Mesendoderm (in vitro differentiated cells): Measurements from ENCODE around the gene MRPS26.
"Not testable (repeated sequence)": the region's sequence is repeated elsewhere in the genome, so short reads cannot be mapped to it uniquely, and the experiment has no call there.

Experiments used
- DNase-seq: peaks from one replicate; pipeline ENCODE4 v3.0.0; 2013
- H2AK5ac ChIP-seq: 2 replicates; pipeline ENCODE4 v1.6.1; 2013; ENCODE audit warnings: low read length, inconsistent platforms
- H2BK120ac ChIP-seq: 2 replicates; pipeline ENCODE4 v1.6.1; 2013; ENCODE audit warnings: low read depth, mild to moderate bottlenecking, low read length, moderate library complexity, mixed read lengths
- H2BK15ac ChIP-seq: replicated peaks from 2 replicates; pipeline ENCODE4 v1.6.1; 2013; ENCODE audit warnings: low read depth, mild to moderate bottlenecking, moderate library complexity
- H2BK5ac ChIP-seq: 2 replicates; pipeline ENCODE4 v1.6.1; 2013; ENCODE audit warnings: low read length, inconsistent platforms
- H3K18ac ChIP-seq: 2 replicates; pipeline ENCODE4 v1.6.1; 2013; ENCODE audit warnings: mild to moderate bottlenecking, low read length, mixed read lengths
- H3K23ac ChIP-seq: one replicate; pipeline ENCODE4 v1.6.1; 2013; ENCODE audit warnings: low read length
- H3K27ac ChIP-seq: 2 replicates; pipeline ENCODE4 v1.5.1; 2013; ENCODE audit warnings: low read depth, mild to moderate bottlenecking, inconsistent platforms, low read length, moderate library complexity
- H3K27me3 ChIP-seq: 2 replicates; pipeline ENCODE4 v1.6.1; 2013; ENCODE audit warnings: low read length, control low read depth, mild to moderate bottlenecking, inconsistent platforms; ENCODE audit not compliant: insufficient read depth, poor library complexity
- H3K36me3 ChIP-seq: 2 replicates; pipeline ENCODE4 v1.6.1; 2013; ENCODE audit warnings: low read length, inconsistent platforms; ENCODE audit not compliant: control insufficient read depth, insufficient read depth
- H3K4ac ChIP-seq: one replicate; pipeline ENCODE4 v1.6.1; 2013; ENCODE audit warnings: low read depth, mild to moderate bottlenecking, low read length, moderate library complexity
- H3K4me1 ChIP-seq: 2 replicates; pipeline ENCODE4 v1.6.1; 2013; ENCODE audit warnings: low read depth, low read length, inconsistent platforms; ENCODE audit not compliant: control insufficient read depth
- H3K4me2 ChIP-seq: 2 replicates; pipeline ENCODE4 v1.6.1; 2013; ENCODE audit warnings: low read length
- H3K4me3 ChIP-seq: 2 replicates; pipeline ENCODE4 v1.5.1; 2013; ENCODE audit warnings: mild to moderate bottlenecking, low read length
- H3K56ac ChIP-seq: one replicate; pipeline ENCODE4 v1.6.1; 2013; ENCODE audit warnings: low read length
- H3K79me1 ChIP-seq: 2 replicates; pipeline ENCODE4 v1.6.1; 2013; ENCODE audit warnings: low read length, inconsistent platforms
- H3K79me2 ChIP-seq: 2 replicates; pipeline ENCODE4 v1.6.1; 2013; ENCODE audit warnings: mild to moderate bottlenecking, low read length; ENCODE audit not compliant: control insufficient read depth, insufficient read depth
- H3K9ac ChIP-seq: 2 replicates; pipeline ENCODE4 v1.6.1; 2013; ENCODE audit warnings: low read length, inconsistent platforms
- H4K5ac ChIP-seq: one replicate; pipeline ENCODE4 v1.6.1; 2013; ENCODE audit warnings: low read length
- H4K8ac ChIP-seq: one replicate; pipeline ENCODE4 v1.6.1; 2013; ENCODE audit warnings: low read depth, mild to moderate bottlenecking, control low read depth, low read length, moderate library complexity
- WGBS: extraction: QIAGEN DNeasy Blood & Tissue Kit; methylation state at CpG from one replicate; pipeline ENCODE4 v1.1.7; 2013; ENCODE audit warnings: low lambda C conversion rate, missing lambda C conversion rate; ENCODE audit not compliant: insufficient coverage; ENCODE audit errors: extremely low coverage; 5-methylcytosine and 5-hydroxymethylcytosine counted together

The MRPS26 gene

GRCh38 chr20:3011752-3012151 lies 34.1 kb upstream of the MRPS26 start:
- no peak overlapping the region for H2BK15ac ChIP-seq
- no peaks in the 10 kb centered on the region for H3K79me1 ChIP-seq
- no peaks in the 10 kb centered on the region for H3K27me3 ChIP-seq
- no peak overlapping the region for H4K8ac ChIP-seq
- no peak overlapping the region for H3K4ac ChIP-seq
- no peaks in the 10 kb centered on the region for H3K36me3 ChIP-seq
- H2BK5ac ChIP-seq, result no peak overlapping the region
- H3K4me3 ChIP-seq, result no peak overlapping the region
- no peak overlapping the region for H3K18ac ChIP-seq
- no CpG with 5 or more reads among the region's 3 CpGs for WGBS
- H3K27ac ChIP-seq, result no peak overlapping the region
- H3K23ac ChIP-seq, result no peak overlapping the region
- no peak overlapping the region for H2BK120ac ChIP-seq
- H2AK5ac ChIP-seq, result no peak overlapping the region
- no peak for DNase-seq
- H4K5ac ChIP-seq, result no peak overlapping the region
- no peak overlapping the region for H3K9ac ChIP-seq
- H3K4me2 ChIP-seq, result no peak overlapping the region
- H3K56ac ChIP-seq, result no peak overlapping the region
- no peaks in the 10 kb centered on the region for H3K79me2 ChIP-seq
- H3K4me1 ChIP-seq, result no peaks in the 10 kb centered on the region

- DNase-seq, result no peak
- Histone ChIP-seq H3K4me2 (no peak overlapping the region), H3K27me3 (no peaks in the 10 kb centered on the region), H3K23ac (no peak overlapping the region), H4K8ac (no peak overlapping the region), H3K79me2 (no peaks in the 10 kb centered on the region), H2BK120ac (no peak overlapping the region), H3K27ac (no peak overlapping the region), H3K4me3 (no peak overlapping the region), H4K5ac (no peak overlapping the region), H3K4ac (no peak overlapping the region), H3K4me1 (no peaks in the 10 kb centered on the region), H3K9ac (no peak overlapping the region), H2AK5ac (no peak overlapping the region), H3K18ac (no peak overlapping the region), H2BK15ac (no peak overlapping the region), H2BK5ac (no peak overlapping the region), H3K79me1 (no peaks in the 10 kb centered on the region), H3K36me3 (peaks cover 6% of the 10 kb centered on the region), H3K56ac (no peak overlapping the region)
- WGBS, result no CpG with 5 or more reads among the region's 5 CpGs
Measured at GRCh38 chr20:3013771-3014170, 32.1 kb upstream of the MRPS26 start.

- H3K4me3 ChIP-seq, result no peak overlapping the region
- WGBS, result no CpG with 5 or more reads among the region's 7 CpGs
- H2BK120ac ChIP-seq, result no peak overlapping the region
- no peak for DNase-seq
- H3K4me1 ChIP-seq, result no peaks in the 10 kb centered on the region
- H3K4me2 ChIP-seq, result no peak overlapping the region
- no peak overlapping the region for H2BK15ac ChIP-seq
- H3K23ac ChIP-seq, result no peak overlapping the region
- no peak overlapping the region for H2BK5ac ChIP-seq
- no peak overlapping the region for H3K56ac ChIP-seq
- no peaks in the 10 kb centered on the region for H3K79me1 ChIP-seq
- H3K79me2 ChIP-seq, result no peaks in the 10 kb centered on the region
- H2AK5ac ChIP-seq, result no peak overlapping the region
- H3K27me3 ChIP-seq, result no peaks in the 10 kb centered on the region
- H3K4ac ChIP-seq, result no peak overlapping the region
- no peak overlapping the region for H3K27ac ChIP-seq
- H4K5ac ChIP-seq, result no peak overlapping the region
- H3K9ac ChIP-seq, result no peak overlapping the region
- H4K8ac ChIP-seq, result no peak overlapping the region
- H3K18ac ChIP-seq, result no peak overlapping the region
- H3K36me3 ChIP-seq, result peaks cover 6% of the 10 kb centered on the region
Measured at GRCh38 chr20:3014179-3014578, 31.7 kb upstream of the MRPS26 start.

GRCh38 chr20:3014662-3015061 lies 31.2 kb upstream of the MRPS26 start:
- Histone ChIP-seq H3K23ac (no peak overlapping the region), H3K79me1 (no peaks in the 10 kb centered on the region), H3K4me3 (no peak overlapping the region), H4K5ac (no peak overlapping the region), H3K4me1 (no peaks in the 10 kb centered on the region), H3K36me3 (peaks cover 6% of the 10 kb centered on the region), H3K4ac (no peak overlapping the region), H2BK120ac (no peak overlapping the region), H4K8ac (no peak overlapping the region), H2BK5ac (no peak overlapping the region), H3K9ac (no peak overlapping the region), H2AK5ac (no peak overlapping the region), H3K79me2 (no peaks in the 10 kb centered on the region), H3K18ac (no peak overlapping the region), H3K27me3 (no peaks in the 10 kb centered on the region), H3K4me2 (no peak overlapping the region), H3K27ac (no peak overlapping the region), H2BK15ac (no peak overlapping the region), H3K56ac (no peak overlapping the region)
- DNase-seq, result no peak
- WGBS, result no CpG with 5 or more reads among the region's 3 CpGs

GRCh38 chr20:3015302-3015701 lies 30.6 kb upstream of the MRPS26 start:
- H4K8ac ChIP-seq, H3K4me2 ChIP-seq, H3K4me1 ChIP-seq, H2BK5ac ChIP-seq, H3K79me2 ChIP-seq, H3K4me3 ChIP-seq, H4K5ac ChIP-seq, H3K79me1 ChIP-seq, H3K27ac ChIP-seq, H3K9ac ChIP-seq, H2AK5ac ChIP-seq, H3K4ac ChIP-seq, H3K23ac ChIP-seq, H3K27me3 ChIP-seq, H3K36me3 ChIP-seq, H3K56ac ChIP-seq, DNase-seq, H2BK15ac ChIP-seq, H3K18ac ChIP-seq, H2BK120ac ChIP-seq: not testable (repeated sequence)
- WGBS, result no CpG with 5 or more reads among the region's 5 CpGs

GRCh38 chr20:3021327-3021726 lies 24.5 kb upstream of the MRPS26 start:
- H3K4ac ChIP-seq, result no peak overlapping the region
- no peak overlapping the region for H3K9ac ChIP-seq
- no peak overlapping the region for H3K4me3 ChIP-seq
- H3K79me1 ChIP-seq, result no peaks in the 10 kb centered on the region
- H2BK15ac ChIP-seq, result no peak overlapping the region
- H3K4me2 ChIP-seq, result no peak overlapping the region
- no peak overlapping the region for H3K27ac ChIP-seq
- H2BK120ac ChIP-seq, result no peak overlapping the region
- no peaks in the 10 kb centered on the region for H3K4me1 ChIP-seq
- no peak overlapping the region for H2AK5ac ChIP-seq
- H2BK5ac ChIP-seq, result no peak overlapping the region
- DNase-seq, result no peak
- no peaks in the 10 kb centered on the region for H3K27me3 ChIP-seq
- no CpG with 5 or more reads among the region's 4 CpGs for WGBS
- H3K56ac ChIP-seq, result no peak overlapping the region
- no peak overlapping the region for H4K5ac ChIP-seq
- H3K79me2 ChIP-seq, result no peaks in the 10 kb centered on the region
- H3K23ac ChIP-seq, result no peak overlapping the region
- H4K8ac ChIP-seq, result no peak overlapping the region
- peaks cover 12% of the 10 kb centered on the region for H3K36me3 ChIP-seq
- no peak overlapping the region for H3K18ac ChIP-seq
